ENCODE measurements around the gene NLN.
"Not testable (repeated sequence)": the region's sequence is repeated elsewhere in the genome, so short reads cannot be mapped to it uniquely, and the experiment has no call there.

Gene NLN

GRCh38 chr5:65734196-65734775 lies 12.3 kb downstream of the NLN start:
- not testable (repeated sequence) for DNase-seq

DNA sequence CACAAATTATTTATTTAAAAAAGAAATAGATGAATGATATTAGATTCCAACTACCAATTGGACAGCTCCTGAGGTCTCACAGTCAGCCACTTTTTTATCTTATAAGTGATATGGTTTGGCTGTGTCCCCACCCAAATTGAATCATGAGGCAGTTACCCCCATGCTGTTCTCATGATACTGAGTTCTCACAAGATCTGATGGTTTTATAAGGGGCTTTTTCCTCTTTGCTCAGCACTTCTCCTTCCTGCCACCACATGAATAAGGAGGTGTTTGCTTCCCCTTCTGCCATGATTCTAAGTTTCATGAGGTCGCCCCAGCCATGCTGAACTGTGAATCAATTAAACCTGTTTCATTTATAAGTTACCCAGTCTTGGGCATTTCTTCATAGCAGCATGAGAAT lies 12.9 kb downstream of the NLN start:
- no peak for DNase-seq

DNA sequence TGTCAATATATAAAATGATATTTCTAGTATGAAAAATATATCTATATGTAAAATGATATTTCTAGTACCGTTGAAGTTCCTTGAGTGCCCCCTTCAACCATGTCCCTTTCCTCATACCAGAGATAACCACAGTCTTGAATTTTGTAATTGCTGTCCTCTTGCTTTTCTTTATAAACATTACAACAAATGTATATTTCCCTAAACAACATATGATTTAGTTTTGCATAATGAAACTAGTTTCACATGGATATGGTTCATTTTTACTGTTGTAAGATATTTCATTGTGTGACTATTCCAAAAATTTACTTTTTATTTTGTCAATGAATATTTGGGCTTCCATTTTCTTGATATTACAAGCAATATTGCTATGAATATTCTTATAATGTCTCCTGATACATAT lies 14.0 kb downstream of the NLN start:
- DNase-seq, result no peak

- DNase-seq, result no peak
Observed at GRCh38 chr5:65737842-65738241, 15.8 kb downstream of the NLN start.

DNA sequence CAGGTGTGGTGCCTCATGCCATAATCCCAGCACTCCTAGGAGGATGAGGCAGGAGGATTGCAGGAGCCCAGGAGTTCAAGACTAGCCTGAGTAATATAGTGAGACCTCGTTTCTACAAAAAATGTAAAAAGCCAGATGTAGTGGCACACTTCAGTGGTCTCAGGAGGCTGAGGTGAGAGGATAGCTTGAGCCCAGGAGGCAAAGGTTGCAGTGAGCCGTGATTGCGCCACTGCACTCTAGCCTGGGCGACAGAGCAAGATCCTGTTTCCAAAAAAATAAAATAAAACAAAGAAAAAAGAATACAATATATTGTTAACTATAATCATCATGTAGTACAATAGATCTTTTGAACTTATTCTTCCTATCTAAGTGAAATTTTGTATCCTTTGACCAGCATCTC lies 16.3 kb downstream of the NLN start:
- no peak for DNase-seq

- no peak for DNase-seq
Observed at GRCh38 chr5:65739162-65739561, 17.2 kb downstream of the NLN start.

- peak in 1 of 5 donors; percentile 63 for DNase-seq
Observed at GRCh38 chr5:65742565-65743231, 20.7 kb downstream of the NLN start.

DNA sequence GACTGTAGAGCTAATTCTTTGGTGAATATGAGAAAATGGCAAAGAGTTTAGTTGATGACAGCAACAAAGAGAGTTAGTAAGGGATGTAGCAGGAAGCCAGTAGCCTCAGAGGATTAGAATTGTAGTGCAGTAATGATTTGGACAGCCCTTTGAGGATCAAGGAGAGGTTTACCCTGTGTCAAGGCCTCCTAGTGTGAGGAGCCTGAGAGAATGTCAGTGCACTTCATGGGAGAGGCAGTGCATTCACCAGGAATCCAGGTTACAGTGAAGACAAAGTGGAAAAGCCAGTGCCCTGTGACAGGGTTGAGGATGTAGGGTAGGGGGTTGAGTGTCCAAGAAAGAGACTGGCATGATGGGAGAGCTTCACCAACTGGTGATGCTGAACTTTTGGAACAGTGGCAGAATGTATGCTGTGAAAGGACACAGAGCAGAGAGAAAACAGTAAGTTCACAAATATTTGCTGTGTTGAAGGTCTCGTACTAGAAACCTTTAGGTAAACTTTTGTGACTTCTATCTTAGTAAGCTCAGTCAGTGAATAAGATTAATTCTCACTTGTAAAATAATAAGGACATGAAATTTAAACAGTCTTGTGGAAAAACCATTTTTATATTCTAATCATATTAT lies 27.3 kb downstream of the NLN start:
- no peak for DNase-seq

DNA sequence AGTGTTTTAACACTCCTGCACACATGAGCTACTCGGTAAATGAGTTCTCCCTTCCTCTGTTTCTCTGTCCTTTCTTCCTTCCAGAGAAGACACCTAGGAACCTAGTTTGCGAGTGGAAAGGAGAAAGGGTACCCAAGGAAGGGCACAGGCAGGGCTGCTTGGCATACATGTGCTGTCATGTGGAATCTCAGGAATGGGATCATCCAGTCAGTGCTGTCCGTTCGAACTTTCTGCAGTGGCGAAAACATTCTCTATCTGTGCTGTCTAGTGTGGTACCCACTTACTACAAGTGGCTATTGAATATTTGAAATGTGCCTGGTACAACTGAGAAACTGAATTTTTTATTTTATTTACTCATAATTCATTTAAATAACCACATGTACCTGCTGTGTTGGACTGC lies 28.0 kb downstream of the NLN start:
- no peak for DNase-seq

- DNase-seq, result no peak
Observed at GRCh38 chr5:65750938-65751337, 28.9 kb downstream of the NLN start.

DNA sequence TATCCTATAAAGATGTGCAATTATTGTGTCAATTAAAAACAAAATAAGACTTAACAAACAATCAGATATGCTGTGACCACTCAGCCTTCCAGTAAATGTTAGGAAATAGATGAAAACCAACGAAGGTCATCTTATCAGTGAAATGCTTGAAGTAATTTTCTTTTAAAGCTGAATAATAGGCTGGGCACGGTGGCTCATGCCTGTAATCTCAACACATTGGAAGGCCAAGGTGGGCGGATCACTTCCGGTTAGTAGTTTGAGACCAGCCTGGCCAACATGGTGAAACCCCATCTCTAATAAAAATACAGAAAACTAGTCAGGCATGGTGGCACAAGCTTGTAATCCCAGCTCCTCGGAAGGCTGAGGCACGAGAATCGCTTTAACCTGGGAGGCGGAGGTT lies 31.2 kb downstream of the NLN start:
- DNase-seq, result no peak

GRCh38 chr5:65758546-65759144 lies 36.6 kb downstream of the NLN start:
- DNase-seq, result no peak

- peak in 4 of 5 donors; percentile 23 to 62 (median 29) for DNase-seq
Observed at GRCh38 chr5:65760504-65761275, 38.7 kb downstream of the NLN start.

GRCh38 chr5:65762234-65762633 lies 40.2 kb downstream of the NLN start:
- DNase-seq, result no peak

GRCh38 chr5:65765582-65765981 lies 43.6 kb downstream of the NLN start:
- no peak for DNase-seq

GRCh38 chr5:65766175-65766574 lies 44.2 kb downstream of the NLN start:
- no peak for DNase-seq

GRCh38 chr5:65766781-65767180 lies 44.8 kb downstream of the NLN start:
- DNase-seq, result no peak

DNA sequence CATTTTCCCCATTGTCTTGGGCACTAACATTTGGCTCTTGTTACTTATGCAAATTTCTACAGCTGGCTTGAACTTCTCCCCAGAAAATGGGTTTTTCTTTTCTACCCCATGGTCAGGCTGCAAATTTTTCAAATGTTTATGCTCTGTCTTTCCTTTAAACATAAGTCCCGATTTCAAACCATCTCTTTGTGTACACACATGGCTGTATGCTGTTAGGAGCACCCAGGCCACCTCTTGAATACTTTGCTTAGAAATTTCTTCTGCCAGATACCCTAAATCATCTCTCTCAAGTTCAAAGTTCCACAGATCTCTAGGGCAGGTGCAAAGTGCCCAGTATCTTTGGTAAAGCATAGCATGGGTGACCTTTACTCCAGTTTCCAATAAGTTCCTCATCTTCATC lies 45.6 kb downstream of the NLN start:
- DNase-seq, result no peak

DNA sequence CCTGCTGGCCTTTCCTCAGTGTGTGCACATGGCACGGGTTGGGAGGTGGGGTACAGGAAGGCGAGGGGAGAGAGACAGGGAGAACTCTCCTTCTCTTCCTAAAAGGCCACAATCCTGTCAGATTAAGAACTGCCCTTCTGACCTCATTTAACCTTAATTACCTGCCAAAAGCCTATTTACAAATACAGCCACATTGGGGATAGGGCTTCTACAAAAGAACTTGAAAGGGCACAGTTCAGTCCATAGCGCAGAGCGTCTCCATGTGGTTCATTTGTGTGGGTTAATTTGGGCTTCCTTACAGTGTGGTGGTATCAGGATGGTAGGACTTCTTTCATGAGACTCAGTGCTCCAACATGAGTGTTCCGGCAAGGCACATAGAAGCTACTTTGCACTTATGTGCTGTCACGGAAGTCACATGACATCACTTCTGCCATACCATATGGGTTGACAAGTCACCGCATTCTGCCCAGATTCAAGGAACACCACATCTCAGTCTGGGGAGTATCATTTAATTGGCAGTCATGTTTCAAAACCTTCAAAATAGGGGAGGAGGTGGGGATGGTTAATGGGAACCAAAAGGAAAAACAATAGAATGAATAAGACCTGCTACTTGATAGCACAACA lies 46.8 kb downstream of the NLN start:
- DNase-seq, result no peak

GRCh38 chr5:65769539-65769938 lies 47.5 kb downstream of the NLN start:
- DNase-seq, result no peak

DNA sequence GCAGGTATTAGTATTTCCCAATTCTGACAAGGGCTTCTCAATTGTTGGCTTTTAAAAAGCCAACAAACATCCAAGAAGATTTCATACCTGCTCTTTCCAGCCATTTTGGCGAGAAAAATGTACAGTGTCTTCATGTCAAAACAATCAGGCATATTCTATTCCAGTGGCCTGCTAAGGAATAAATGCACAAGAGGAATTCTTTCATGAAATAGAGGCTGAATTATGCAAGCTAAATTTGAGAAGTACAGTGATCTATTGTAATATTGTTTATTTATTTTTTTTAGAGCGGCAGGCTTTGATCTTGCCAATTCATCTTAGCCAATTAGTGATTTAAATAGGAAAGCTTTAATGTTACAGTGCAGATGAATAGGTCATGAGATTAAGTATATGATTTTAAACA lies 49.3 kb downstream of the NLN start:
- DNase-seq, result no peak

GRCh38 chr5:65772963-65773362 lies 51.0 kb downstream of the NLN start:
- not testable (repeated sequence) for DNase-seq

GRCh38 chr5:65774346-65774745 lies 52.3 kb downstream of the NLN start:
- DNase-seq, result peak in 1 of 5 donors; percentile 7

Measured in T-helper 1 cell (primary cell).